HG03460 (cell line): Measurements from ENCODE around the gene NEXN.

ENCODE experiments used
- ATAC-seq: cut with Tn5 transposase; IDR thresholded peaks from one replicate; pipeline ENCODE4 v1.9.1; 2021; ENCODE audit not compliant: unreplicated experiment

Gene NEXN

GRCh38 chr1:77888081-77888780, at the start of gene NEXN:
TSS of gene NEXN (plus strand) at chr1:77888624. CDS start at chr1:77916107, 27,483 bp downstream.
- ATAC-seq: peak; percentile 29

- ATAC-seq: no peak
These were observed 46.9 kb upstream of the NEXN start for GRCh38 chr1:77841574-77841973.

GRCh38 chr1:77845951-77846350, 42.5 kb upstream of the NEXN start:
- ATAC-seq: no peak

- ATAC-seq: no peak
These were observed 41.5 kb upstream of the NEXN start for GRCh38 chr1:77846966-77847365.

DNA sequence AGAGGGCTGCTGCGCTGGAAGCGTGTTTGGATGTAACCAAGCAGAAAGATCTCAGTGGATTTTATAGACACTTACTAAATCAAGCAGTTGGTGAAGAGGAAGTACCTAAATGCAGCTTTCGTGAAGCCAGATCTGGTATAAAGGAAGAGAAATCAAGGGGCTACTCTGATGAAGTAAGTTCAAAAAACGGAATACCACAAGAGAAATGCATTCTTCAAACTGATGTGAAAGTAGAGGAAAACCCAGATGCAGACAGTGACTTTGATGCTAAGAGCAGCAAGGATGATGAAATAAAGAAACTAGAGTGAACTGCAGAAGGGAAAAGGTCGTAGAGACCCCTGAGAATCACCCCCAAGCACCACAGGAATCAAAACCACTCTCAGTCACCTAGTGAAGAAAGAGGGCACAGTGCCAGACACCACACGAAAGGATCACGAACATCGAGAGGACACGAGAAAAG, 40.8 kb upstream of the NEXN start:
- peak; percentile 43 for ATAC-seq

- ATAC-seq: no peak
These were observed 38.3 kb upstream of the NEXN start for GRCh38 chr1:77850082-77850481.

DNA sequence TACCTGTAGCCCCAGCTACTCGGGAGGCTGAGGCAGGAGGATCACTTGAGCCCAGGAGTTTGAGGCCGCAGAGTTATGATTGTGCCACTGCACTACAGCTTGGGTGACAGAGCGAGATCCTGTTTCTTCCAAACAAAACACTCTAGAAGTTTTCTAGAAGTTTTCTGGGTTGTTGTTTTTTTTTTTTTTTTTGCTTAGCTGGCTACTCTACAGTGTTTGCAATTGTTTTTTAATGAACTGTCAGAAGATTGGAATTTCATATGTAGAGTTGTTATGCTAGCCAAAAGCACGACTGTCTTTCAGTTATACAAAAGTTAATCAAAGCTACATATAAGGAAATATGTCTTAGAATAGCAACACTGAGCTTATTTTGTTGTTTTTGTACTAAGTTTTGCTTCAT, 30.9 kb upstream of the NEXN start:
- ATAC-seq: no peak

- no peak for ATAC-seq
These were observed 29.7 kb upstream of the NEXN start for GRCh38 chr1:77858725-77859124.

DNA sequence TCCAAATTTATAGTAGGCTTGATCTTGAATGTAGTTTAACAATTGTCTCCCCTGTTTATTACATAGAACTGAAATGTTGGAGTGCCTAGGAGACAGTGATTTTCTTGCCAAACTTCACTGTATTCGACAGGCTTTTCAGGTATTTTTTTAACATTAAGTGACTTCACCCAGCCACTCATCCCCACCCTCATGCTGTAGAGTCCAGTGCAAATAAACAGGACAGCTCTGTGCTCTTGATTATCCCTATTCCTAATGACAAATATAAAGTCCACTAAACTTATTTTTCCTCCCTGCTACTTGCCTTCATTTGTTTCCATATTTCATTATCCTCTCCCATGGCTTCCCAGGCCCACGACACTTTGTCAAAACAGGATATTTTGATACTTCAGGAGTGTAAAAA, 29.2 kb upstream of the NEXN start:
- no peak for ATAC-seq

- ATAC-seq: no peak
These were observed 22.1 kb upstream of the NEXN start for GRCh38 chr1:77866296-77866695.

GRCh38 chr1:77872645-77873044, 15.8 kb upstream of the NEXN start:
- no peak for ATAC-seq

GRCh38 chr1:77873461-77873860, 15.0 kb upstream of the NEXN start:
- ATAC-seq: no peak

GRCh38 chr1:77874804-77875445, 13.5 kb upstream of the NEXN start:
- ATAC-seq: no peak

DNA sequence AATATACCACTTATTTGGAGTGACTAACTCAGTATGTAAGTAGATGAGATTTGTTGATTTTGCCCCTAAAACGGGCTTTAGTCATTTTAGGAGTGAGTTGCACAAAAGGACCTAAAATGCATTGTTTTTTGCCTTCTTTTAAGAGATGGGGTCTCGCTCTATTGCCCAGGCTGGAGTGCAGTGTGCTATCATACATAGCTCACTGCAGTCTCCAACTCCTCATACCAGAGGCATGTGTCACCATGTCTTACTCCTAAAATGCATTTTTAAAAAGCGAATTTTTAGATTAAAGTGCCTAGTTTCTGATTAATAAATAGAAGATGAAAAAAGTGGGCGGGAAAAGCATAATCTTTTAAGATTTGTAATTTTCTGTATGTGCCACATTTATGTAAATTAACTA, 11.5 kb upstream of the NEXN start:
- no peak for ATAC-seq

GRCh38 chr1:77881061-77881460, 7.4 kb upstream of the NEXN start:
- ATAC-seq: no peak

GRCh38 chr1:77882411-77882810, 6.0 kb upstream of the NEXN start:
- no peak for ATAC-seq

DNA sequence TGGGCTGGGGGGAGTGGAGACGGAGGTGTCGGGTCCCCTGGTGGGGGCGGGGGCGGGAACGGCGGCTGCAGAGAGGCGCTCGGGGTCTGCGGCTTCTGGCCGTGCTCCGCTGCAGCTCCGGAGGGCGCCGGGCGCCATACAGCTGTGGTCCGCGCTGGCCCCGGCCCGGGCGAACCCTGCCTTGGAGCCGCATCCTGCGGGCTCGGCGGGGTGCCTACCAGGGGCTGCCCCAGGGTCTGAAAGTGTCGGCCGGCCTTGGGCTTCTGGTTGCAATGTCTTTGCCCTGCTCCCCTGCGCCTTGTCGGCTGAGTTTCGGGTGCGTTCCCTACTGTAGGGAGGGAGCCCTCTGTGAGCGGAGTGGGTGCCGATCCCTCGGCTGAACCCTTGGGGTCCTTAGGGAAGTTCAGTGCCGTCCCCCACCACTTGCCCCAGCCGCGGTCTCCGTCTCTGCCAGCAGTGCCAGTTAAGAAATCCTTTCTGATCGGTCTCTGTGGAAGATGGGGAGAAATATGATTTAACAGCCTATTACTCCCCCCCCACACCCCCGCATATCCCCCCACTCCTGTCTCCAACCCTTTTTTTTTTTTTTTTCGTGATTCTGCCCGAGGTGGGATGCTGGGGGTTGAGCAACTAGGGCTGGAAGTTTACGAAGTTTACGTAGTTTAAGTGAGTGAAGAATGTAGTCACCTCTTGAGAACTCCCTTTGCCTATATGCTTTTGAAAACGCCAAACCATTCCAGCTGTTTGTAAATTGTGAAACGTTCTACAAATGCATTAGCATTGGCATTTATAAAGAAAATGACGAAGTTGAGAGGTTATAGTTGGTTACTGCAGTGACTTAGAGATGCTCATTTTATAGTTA, 588 bp downstream of the NEXN start:
- ATAC-seq: peak; percentile 58

DNA sequence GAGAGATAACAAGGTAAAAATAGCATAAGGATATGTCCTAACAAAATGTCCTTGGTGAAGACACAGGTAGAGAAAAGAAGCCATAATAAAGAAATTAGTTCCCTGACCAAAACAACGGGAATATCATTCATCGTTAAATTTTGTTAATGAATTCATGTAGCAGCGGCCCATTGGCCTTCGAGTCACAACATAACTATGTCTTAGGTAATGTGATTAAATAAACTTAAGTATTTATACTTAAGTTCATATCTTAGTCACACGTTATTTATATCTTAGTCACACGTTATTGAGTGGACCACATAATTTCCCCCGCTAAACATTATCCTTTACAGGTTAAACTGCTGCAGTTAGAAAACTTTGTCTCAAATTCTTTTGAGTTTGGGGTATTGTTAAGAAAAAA, 1.2 kb downstream of the NEXN start:
- no peak for ATAC-seq

DNA sequence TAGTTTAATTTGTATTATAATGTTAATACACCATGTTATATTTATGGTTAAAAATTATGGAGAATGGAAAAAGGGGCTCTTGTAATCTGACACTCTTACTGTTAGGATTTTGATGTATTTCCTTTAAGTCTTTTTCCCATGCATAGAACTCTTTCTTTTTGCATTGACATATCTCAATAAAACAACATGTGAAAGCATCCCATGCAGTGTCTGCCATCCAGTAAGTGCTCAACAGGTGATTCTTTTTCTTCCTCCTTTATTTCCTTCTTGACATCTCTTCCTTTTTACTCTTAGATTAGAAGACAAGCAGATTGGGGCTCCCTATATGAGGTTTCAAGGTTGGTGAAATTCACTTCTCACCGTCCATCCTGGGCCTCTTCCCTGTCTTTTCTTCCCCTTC, 2.8 kb downstream of the NEXN start:
- ATAC-seq: no peak

DNA sequence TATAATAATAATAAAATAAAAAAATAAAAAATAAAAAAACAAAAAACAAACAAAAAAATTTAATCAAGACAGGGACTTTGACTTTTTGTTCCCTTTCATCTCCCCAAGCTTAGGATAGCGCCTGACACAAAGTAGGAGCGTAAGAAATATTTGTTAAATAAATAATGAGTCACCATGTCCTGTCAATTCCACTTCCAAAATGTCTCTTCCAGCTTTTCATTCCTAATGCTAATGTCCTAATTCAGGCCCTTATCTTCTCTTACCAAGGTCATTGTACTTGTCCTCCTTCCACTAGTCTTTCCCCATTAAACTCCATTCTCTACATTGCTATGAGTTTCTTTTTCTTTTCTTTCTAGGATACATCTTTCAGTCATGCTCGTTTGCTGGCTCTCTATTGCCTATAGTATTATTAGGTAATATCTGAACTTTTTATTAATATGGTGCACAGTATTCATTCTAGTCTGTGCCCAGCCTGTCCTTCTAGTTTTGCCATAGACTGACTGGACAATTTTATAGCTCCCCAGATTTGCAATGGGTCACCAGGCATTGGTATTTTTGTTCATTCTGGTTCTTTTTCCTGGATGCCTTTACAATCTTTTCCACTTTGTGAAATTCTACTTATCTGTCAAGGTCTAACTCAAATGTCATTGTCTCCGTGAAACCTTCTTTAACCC, 11.4 kb downstream of the NEXN start:
- no peak for ATAC-seq

- ATAC-seq: no peak
These were observed 12.4 kb downstream of the NEXN start for GRCh38 chr1:77900687-77901293.
